Sciatic nerve (tissue), 2 donors: ENCODE measurements around the gene FKBP8. TPM values are rescaled to one million over a fixed set of nuclear protein-coding genes. Genes with fewer than 3 reads are reported as not detected.

Source experiments
- ATAC-seq: fragments of 200-7000 bp; cut with Tn5 transposase; one replicate; pipeline ENCODE4 v1.9.1; 2020; ENCODE audit warnings: mild to moderate bottlenecking, moderate library complexity
- DNase-seq: peaks from one replicate; pipeline ENCODE4 v3.0.0-alpha.2; 2020; ENCODE audit warnings: low spot score
- intact Hi-C: fragments of 100-400 bp; cut with DNase I; formaldehyde crosslinking; loops from one replicate; pipeline ENCODE4 v1.14.2; 2022
- total RNA-seq: library from RNA; stranded (reverse); fragmentation: NEBNext Ultra II Directional; extraction: Animal tissue kit (Norgen Biotek cat#: 25700); gene quantifications from one replicate; pipeline ENCODE4 v1.2.1, GENCODE V29; 2021
- donor health status: DM: no; HTN: no; CAD: no.
- donor health status: DM: no; HTN: no; CAD: no.

The FKBP8 gene
- total RNA-seq, 1 donor from 2014 or later, result 296 TPM

DNA sequence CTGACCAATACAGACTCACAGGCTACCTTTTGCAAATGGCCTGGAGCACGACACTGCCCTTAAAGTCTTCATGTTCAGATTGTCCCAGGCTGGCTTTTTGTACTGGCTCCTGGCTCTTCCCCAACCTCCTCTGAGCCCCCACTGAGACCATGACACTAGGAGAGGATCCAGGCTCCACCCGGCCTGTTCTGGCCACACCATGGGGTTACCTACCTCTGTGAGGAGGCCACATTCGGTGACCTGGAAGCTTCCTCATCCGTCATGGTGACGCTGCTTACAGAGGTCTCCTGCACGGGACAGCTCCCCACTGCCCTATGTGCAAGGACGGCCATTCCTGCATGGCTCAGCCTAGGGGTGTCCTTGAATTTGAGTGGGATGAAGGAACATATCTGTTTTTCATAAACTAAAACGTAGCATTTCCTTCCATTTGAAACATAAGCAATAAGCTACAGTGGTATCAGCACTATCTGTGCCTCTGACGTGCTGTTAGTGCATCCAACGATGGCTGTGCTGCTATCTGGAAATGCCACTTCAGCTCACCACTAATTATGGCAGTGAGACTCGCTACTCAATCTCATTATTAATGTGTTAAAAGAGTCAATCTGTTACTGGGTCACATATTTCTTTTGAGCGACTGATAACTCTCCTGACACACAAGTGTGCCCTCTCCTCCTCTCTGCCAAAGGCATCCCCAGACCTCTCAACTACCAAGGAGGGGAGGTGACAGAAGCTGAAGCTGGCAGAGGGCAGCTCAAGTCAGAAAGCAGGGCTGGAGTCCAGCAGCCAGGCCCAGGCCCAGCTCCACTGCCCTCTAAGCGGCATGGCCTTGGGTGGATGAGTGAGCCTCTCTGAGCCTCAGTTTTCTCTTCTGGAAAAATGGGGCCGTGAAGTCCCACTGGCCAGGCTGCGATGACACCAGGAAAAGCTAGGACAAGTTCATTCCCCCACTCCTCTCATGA, 51.1 kb downstream of the FKBP8 start:
- intact Hi-C loops, result no loop called here
- ATAC-seq (no peak), DNase-seq (no peak)

DNA sequence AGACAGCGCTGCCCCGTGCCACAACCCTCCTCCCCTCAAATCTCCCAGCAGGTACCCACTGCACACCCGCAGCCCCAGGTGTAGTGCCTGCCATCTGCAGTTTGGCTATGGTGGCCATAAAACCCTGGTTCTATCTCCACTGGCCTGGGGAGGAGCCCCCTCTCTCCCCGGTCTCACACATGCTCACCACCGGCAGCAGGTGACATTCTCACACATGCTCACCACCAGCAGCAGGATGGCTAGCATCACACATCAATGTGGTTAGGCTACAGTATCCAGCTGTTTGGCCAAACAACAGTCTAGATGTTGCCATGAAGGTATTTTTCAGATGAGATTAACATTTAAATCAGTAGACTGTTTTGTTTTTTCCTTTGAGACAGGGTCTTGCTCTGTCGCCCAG, 52.6 kb downstream of the FKBP8 start:
- intact Hi-C loops, result no loop called here
- ATAC-seq, result no peak

DNA sequence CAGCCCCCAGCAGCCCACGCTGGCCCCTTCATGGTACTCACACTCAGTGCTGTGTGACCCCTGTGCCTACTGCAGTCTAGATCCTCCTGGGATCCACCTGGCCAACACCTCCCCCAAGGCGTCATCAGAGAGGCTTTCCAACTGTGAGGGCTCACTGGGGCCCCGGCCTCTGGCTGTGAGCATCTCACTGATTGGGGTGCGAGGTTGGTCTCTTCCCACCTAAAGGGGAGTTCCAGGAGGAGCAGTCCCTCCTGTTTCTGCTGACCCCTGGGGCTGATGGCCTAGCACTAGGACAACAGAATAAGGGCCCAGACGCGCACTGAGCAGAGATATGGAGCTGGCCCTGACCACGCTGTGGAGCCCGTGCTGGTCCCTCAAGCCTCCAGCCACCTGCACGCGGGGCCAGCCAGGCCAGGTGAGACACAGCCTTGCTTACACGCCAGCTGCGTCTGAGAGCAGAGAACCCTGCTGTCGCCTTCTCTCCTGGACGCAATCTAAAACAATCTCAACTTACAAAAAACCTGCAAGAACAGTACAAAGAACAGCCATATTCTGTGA, 53.7 kb downstream of the FKBP8 start:
- DNase-seq (no peak), ATAC-seq (no peak)
- intact Hi-C loops, result no loop called here

More for the DNA sequence above, 52.6 kb downstream of the FKBP8 start:
- no peak for DNase-seq

DNA sequence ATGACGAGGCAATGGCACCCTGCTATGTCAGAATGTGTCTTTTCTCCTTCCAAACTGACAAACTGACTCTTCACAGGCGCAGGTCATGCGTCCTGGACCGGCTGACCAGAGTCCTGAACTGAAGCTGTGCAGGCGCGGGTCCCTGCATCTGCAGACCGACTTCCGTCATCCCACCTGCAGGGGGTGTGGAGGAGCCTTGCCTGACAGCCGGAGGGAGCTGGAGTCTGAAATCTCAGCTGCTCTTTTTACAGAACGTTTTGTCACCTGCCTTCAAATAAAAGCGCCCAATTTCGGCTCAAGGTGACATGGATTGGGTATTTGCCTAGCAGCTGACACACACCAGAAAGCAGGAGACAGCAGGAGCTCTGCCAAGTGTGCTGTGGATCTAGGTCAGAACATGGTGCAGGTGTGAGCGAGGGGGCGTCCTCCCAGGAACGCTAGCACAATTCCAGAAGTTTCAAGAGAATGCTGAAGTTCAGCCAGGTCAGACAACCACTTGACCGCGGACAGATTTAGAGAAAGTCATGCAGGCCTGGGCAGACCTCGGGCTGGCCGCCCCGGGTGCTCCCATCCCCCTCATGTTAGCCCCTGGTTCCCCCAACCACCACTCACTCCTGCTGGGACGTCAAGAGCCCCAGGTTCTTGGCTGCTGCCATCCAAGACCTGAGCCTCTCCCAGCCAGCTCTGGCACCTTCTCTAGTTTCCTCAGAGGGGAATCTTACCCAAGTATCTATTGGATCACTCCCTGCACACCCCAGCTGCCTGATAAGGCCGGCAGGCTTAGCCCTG, 54.3 kb downstream of the FKBP8 start:
- DNase-seq (no peak), ATAC-seq (no peak)
- intact Hi-C loops, result no loop called here

DNA sequence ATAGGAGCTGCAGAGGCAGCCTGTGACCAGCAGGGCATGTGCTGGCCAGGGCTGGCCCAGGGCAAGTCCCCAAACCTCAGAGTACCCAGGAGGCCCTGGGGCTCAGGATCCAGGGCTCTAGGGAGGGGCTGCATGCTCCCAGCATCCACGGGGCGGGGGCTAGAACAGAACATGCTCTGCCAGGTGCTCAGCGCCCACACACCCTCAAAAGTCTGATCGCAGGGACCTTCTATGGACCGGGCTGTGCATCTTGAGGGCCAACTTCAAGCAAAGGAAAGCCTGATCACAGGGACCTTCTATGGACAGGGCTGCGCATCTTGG, 55.0 kb downstream of the FKBP8 start:
- DNase-seq (no peak), ATAC-seq (peak; percentile 13)
- intact Hi-C loops, result no loop called here

DNA sequence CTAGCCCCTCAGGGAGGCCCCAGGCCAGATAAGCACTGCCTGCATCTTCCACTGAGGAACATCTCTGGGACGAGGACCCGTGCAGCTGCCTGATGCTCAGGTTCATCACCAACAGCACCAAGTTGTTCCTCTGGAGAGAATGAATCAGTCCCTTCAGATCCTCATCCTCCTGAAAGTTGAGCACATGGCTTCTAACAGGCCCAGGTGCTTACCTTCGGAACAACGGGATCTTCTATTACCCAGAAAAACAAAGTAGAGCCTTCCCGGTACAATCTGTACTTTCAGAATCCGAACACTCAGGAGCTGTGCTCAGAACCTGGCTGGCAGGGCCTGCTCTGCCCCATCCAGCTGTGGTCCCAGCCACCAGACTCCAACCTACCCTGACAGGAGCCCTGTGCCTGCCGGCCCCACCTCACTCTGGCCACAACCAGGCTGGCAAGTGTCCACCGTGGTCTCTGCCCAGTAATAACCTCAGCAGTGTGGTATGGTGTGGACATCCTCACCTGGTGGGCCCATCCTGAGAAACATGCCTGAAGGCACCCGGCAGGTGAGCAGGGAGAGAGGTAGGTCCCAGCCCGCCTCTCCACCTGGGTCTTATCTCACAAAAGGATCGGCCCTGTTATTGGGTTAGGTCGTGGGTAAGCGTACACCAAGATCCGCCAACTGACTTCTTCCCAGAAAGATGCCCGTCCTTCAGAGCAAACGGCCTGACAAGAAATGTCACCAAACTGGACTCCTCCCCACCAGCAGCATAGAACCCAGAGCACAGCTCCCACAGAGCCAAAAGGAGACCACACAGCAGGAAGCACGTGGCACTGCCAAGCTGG, 55.6 kb downstream of the FKBP8 start:
- intact Hi-C loops, result no loop called here
- no peak for DNase-seq
- ATAC-seq, result no peak

DNA sequence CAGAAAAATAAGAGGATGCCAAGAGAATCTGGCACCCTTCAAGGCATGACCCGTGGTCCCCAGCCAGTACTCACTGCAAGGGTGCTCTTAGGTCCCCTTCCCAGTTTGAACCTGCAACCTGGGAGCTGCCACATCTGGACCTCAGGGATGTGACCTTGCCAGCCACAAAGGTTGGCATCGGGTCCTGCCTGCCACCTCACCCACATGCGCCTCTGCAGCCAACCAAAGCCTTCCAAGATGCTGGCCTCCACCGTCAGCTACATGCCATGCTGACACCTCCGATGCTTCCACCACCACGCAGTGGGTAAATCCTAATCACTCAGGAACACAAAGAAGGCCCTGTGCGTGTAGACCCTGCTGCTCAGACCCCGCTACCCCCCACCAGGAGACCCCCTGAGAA, 56.6 kb downstream of the FKBP8 start:
- intact Hi-C loops, result no loop called here
- DNase-seq (no peak), ATAC-seq (no peak)

DNA sequence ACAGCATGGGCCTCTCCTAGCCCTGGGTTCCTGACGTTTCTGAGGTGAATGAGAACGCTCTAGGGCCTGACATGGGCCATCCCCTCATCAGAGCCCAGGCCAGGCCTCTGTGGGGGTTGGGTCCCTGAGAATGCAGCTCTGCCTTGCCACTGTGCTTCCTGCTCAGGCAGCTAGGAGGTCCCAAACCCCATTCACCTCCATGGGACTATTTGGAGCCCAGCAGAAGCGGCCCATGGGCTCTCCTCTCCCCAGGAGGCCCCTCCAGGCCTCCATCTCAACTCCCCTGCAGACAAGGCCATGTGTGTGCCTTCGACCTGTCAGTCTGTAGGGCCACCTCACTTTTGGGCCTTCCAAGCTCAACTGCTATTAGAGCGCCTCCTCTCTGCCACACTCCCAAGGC, 58.4 kb downstream of the FKBP8 start:
- DNase-seq (no peak), ATAC-seq (no peak)
- intact Hi-C loops, result no loop called here

DNA sequence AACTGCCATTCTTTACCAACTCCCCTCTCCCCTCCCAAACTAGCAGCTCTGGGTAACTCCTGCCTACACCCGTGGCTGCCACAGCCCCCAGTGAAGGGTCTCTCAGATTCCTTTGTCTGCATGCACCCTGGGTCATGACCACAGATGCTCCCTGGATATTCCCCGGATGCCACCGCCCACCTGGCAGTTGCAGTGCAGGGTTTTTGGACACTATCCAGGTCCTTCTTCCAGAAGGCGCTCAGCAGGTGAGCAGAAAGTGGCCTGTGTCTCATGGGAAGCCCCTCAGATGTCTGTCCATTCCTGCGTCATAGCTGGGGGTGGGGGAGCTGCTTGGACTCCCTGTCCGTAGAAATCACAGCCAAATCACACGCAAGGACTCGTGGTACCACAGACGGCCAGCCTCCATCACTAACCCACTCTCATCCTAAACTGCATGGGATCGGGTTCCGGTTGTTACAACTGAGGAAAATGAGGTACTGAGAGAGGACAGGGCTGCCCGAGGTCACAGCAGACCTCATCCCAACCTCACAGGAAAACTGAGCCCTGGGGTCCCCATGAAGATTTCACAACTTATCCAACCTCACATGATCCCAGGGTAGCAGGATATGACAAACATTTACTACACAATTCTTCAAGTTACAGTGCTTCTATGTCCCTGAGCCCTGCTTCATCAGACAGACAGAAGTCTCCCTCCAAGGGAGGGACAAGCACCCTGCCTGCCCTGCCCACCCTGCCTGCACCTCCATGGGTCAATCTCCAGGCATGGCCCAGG, 60.1 kb downstream of the FKBP8 start:
- DNase-seq (no peak), ATAC-seq (no peak)
- intact Hi-C loops, result no loop called here

Other genes starting within 250 kb of the FKBP8 start
- gene LSM4, start 220.5 kb downstream of the FKBP8 start, total RNA-seq, result 45.7 TPM
- 49.6 TPM for gene PGPEP1, start 203.0 kb downstream of the FKBP8 start, total RNA-seq
- gene GDF15, start 157.4 kb downstream of the FKBP8 start, total RNA-seq, result 8.3 TPM
- gene LRRC25, start 146.0 kb downstream of the FKBP8 start, total RNA-seq, result 8.2 TPM
- gene SSBP4, start 124.2 kb downstream of the FKBP8 start, total RNA-seq, result 82.5 TPM
- gene ISYNA1, start 105.4 kb downstream of the FKBP8 start, total RNA-seq, result 112 TPM
- 28.9 TPM for gene ELL, start 21.5 kb downstream of the FKBP8 start, total RNA-seq
- gene KXD1, start 14.3 kb upstream of the FKBP8 start, total RNA-seq, result 97.2 TPM
- gene UBA52, start 28.3 kb upstream of the FKBP8 start, total RNA-seq, result 779 TPM
- 58.1 TPM for gene REX1BD, start 45.2 kb upstream of the FKBP8 start, total RNA-seq
- 4.5 TPM for gene CRLF1, start 63.2 kb upstream of the FKBP8 start, total RNA-seq
- 1.2 TPM for gene TMEM59L, start 69.3 kb upstream of the FKBP8 start, total RNA-seq
- gene KLHL26, start 93.5 kb upstream of the FKBP8 start, total RNA-seq, result 26.1 TPM
- 17.5 TPM for gene CRTC1, start 140.1 kb upstream of the FKBP8 start, total RNA-seq
- gene COMP, start 247.7 kb upstream of the FKBP8 start, total RNA-seq, result 7.6 TPM